AG10803 (cell line): ENCODE results near the gene UBQLN1.
"Not testable (repeated sequence)": the region's sequence is repeated elsewhere in the genome, so short reads cannot be mapped to it uniquely, and the experiment has no call there.

Experiments used
- DNase-seq: peaks from one replicate; pipeline ENCODE4 v3.0.0; 2010; ENCODE audit warnings: low read depth
- H3K4me3 ChIP-seq: 2 replicates; pipeline ENCODE4 v1.5.1; 2011; ENCODE audit warnings: mild to moderate bottlenecking, low read length, control low read depth
- TF ChIP-seq, protein P1 (sequence below): conservative IDR thresholded peaks from 2 replicates; pipeline ENCODE4 v1.5.1; 2011; ENCODE audit warnings: mild to moderate bottlenecking, low read length, control low read depth, inconsistent platforms

Gene UBQLN1

DNA sequence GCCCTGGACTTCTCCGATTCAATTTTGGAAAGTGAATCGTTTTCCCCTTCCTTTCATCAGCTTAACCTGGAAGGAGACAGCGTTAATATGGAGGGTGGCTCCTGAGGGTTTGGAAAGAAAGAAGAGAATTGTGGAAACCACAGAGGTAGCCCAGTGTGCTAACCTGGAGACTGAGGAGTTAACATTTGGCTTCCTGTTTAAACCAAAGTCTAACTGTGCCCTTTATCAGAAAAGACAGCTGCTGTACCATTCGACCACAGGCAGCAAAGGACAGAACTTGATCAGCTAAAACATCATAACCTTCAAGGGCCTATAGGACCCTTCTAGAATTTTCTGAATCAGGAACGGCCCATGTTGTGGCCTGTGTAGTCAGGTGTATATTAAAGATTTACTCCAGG, 84.1 kb downstream of the UBQLN1 start:
- TF ChIP-seq, protein P1, sequence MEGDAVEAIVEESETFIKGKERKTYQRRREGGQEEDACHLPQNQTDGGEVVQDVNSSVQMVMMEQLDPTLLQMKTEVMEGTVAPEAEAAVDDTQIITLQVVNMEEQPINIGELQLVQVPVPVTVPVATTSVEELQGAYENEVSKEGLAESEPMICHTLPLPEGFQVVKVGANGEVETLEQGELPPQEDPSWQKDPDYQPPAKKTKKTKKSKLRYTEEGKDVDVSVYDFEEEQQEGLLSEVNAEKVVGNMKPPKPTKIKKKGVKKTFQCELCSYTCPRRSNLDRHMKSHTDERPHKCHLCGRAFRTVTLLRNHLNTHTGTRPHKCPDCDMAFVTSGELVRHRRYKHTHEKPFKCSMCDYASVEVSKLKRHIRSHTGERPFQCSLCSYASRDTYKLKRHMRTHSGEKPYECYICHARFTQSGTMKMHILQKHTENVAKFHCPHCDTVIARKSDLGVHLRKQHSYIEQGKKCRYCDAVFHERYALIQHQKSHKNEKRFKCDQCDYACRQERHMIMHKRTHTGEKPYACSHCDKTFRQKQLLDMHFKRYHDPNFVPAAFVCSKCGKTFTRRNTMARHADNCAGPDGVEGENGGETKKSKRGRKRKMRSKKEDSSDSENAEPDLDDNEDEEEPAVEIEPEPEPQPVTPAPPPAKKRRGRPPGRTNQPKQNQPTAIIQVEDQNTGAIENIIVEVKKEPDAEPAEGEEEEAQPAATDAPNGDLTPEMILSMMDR, result no peak
- H3K4me3 ChIP-seq, result peak overlapping the region; percentile 66
- no peak for DNase-seq

DNA sequence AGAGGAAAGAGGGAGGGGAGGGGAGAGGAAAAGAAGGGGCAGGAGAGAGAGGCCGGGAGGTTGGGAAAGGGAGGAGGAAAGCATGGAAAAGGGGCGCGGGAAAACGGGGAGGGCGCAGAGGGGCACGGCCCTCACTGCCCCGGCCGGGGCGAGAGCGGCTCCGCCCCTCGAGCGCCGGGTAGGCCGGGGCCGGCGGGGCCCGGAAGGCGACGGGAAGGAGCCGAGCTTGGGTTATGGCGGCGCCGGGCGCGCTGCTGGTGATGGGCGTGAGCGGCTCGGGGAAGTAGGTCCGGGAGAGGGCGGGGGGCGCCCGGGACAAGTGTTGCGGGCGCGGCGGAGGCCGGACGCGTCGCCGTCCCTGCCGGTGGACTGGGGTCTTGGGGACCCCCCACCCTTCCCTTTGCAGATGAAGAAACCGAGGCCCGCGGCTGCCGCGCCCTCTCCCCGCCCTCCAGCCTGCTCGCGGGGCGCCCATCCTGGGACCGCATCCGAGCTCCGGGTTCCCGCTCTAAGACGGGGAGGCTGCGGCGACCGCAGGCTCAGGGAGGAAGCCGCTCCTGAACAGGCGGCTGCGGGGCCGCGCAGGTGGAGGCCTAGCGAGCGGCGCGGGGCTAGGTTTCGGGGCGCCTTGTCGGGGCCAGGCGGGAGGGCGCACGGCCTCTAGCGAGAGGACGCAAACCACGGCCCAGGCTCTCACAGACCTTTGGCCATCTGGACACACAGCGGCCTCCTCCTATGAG, 84.6 kb downstream of the UBQLN1 start, which contains the start of gene IDNK:
Gene IDNK, plus strand, starts transcription at position 205 of the 740 bp plus-strand sequence. Its CDS starts 29 bp downstream, at position 234.
- peak; percentile 50 for DNase-seq
- TF ChIP-seq, protein P1, result no peak
- peak within 1 kb of the TSS; percentile 66 for H3K4me3 ChIP-seq

- TF ChIP-seq, protein P1, result no peak
- no peak for DNase-seq
- peak overlapping the region; percentile 66 for H3K4me3 ChIP-seq
Observed at GRCh38 chr9:83622433-83622938, 85.3 kb downstream of the UBQLN1 start.

- no peak overlapping the region for H3K4me3 ChIP-seq
- TF ChIP-seq, protein P1, result peak; percentile 81
- peak; percentile 48 for DNase-seq
Observed at GRCh38 chr9:83620841-83621636, 86.7 kb downstream of the UBQLN1 start.

DNA sequence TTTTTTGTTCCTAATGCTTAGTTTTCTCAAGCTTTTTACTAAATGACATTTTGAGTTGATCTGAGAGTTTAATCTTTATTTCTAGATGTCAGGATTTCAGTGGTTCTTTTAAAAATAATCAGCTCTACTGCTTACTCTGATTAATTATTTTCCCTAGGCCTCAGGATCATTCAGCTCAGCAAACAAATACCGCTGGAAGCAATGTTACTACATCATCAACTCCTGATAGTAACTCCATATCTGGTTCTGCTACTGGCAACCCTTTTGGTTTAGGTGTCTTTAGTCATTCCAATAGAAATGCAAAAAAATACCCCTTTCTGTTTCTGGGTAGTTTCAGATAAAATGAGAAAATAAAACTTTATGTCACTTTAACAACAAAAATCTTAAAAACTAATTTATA, 90.5 kb downstream of the UBQLN1 start:
- no peak for DNase-seq
- H3K4me3 ChIP-seq, result no peak overlapping the region
- TF ChIP-seq, protein P1, result no peak

GRCh38 chr9:83613298-83613697, 94.5 kb downstream of the UBQLN1 start:
- not testable (repeated sequence) for DNase-seq, H3K4me3 ChIP-seq
